ENCODE data around the gene MFN1. TPM values are rescaled to one million over a fixed set of nuclear protein-coding genes. Genes with fewer than 3 reads are reported as not detected.
A peak's percentile ranks its signal among the peaks of the same experiment; 100 is the strongest.

The MFN1 gene
- total and polyA plus RNA-seq, 8 donors = 38.8 to 82.0 (median 66.6) TPM

- intact Hi-C loops (cut with DNase I) = loop anchor here in 1 of 2 donors (10.0 kb wide), 2 partner anchors 205 to 295 kb away; no protein-coding TSS in a partner anchor
- no peak overlapping the region for H3K4me3 ChIP-seq
- TF ChIP-seq, protein P1, sequence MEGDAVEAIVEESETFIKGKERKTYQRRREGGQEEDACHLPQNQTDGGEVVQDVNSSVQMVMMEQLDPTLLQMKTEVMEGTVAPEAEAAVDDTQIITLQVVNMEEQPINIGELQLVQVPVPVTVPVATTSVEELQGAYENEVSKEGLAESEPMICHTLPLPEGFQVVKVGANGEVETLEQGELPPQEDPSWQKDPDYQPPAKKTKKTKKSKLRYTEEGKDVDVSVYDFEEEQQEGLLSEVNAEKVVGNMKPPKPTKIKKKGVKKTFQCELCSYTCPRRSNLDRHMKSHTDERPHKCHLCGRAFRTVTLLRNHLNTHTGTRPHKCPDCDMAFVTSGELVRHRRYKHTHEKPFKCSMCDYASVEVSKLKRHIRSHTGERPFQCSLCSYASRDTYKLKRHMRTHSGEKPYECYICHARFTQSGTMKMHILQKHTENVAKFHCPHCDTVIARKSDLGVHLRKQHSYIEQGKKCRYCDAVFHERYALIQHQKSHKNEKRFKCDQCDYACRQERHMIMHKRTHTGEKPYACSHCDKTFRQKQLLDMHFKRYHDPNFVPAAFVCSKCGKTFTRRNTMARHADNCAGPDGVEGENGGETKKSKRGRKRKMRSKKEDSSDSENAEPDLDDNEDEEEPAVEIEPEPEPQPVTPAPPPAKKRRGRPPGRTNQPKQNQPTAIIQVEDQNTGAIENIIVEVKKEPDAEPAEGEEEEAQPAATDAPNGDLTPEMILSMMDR (IDR thresholded peaks at IDR 0.05) = no peak
- no peaks in the 10 kb centered on the region for H3K27me3 ChIP-seq
- no peaks in the 10 kb centered on the region for H3K4me1 ChIP-seq
- DNase-seq (no peak), ATAC-seq (no peak)
- H3K9me3 ChIP-seq = no peaks in the 10 kb centered on the region
- no peak overlapping the region for H3K27ac ChIP-seq
- H3K36me3 ChIP-seq = no peaks in the 10 kb centered on the region
These were observed 38.1 kb upstream of the MFN1 start for GRCh38 chr3:179309225-179310078.

GRCh38 chr3:179318876-179319275, 28.6 kb upstream of the MFN1 start:
- intact Hi-C loops (cut with DNase I) = loop anchor here in 1 of 2 donors (5.0 to 10.0 kb wide), 3 partner anchors 172 to 304 kb away; partner anchors contain the start of gene PIK3CA

DNA sequence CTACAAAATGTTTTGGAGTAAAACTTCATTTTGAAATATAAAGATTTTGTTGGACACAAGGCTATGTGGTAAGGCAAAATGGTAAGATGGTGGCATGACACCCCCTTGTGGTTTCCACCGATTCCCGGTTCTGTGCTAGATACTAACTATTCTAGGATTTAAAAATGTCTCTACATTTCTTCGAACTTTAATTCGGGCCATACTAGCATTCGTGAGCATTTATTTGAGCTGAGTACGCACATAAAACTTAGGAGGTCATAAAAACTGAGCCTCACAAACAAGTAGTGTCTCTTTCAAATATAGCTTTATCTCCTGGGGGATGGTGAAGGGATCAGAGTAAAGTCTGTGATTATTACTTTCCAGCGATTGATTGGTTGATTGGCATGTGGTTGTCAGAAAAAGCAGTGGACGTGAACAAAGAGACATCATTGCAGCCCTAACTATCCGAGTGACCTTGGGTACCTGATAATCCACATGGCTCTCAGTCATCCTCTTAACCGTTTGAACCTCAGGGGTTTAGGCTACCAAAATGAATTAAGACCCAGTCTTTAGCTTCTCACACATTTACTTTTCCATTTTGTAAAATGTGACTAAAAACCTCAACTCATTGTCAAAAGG, 25.7 kb upstream of the MFN1 start:
- TF ChIP-seq, protein P1 (IDR thresholded peaks at IDR 0.05) = peak; percentile 35 to 37
- H3K4me3 ChIP-seq = peak overlapping the region in 1 of 2 donors; percentile 86
- H3K9me3 ChIP-seq = no peaks in the 10 kb centered on the region
- DNase-seq = peak in 2 of 4 donors; percentile 25 to 60
- ATAC-seq = no peak
- intact Hi-C loops (cut with DNase I) = no loop called here
- peak overlapping the region; percentile 87 to 96 for H3K27ac ChIP-seq
- H3K27me3 ChIP-seq = no peaks in the 10 kb centered on the region
- peaks cover 0 to 15% of the 10 kb centered on the region in 2 donors for H3K36me3 ChIP-seq
- H3K4me1 ChIP-seq = peaks cover 4 to 42% of the 10 kb centered on the region in 2 donors

More at GRCh38 chr3:179318876-179319275, 28.6 kb upstream of the MFN1 start:
- no peak overlapping the region for H3K27ac ChIP-seq
- TF ChIP-seq, protein P1 (IDR thresholded peaks at IDR 0.05) = no peak
- peaks cover 0 to 18% of the 10 kb centered on the region in 2 donors for H3K4me1 ChIP-seq
- no peaks in the 10 kb centered on the region for H3K27me3 ChIP-seq
- no peaks in the 10 kb centered on the region for H3K36me3 ChIP-seq
- DNase-seq (no peak), ATAC-seq (no peak)
- no peak overlapping the region for H3K4me3 ChIP-seq
- no peaks in the 10 kb centered on the region for H3K9me3 ChIP-seq

- peak within 1 kb of the TSS; percentile 87 to 96 for H3K27ac ChIP-seq
- intact Hi-C loops (cut with DNase I) = no loop called here
- peak within 1 kb of the TSS; percentile 81 to 86 for H3K4me3 ChIP-seq
- peaks cover 4 to 42% of the 10 kb centered on the region in 2 donors for H3K4me1 ChIP-seq
- H3K27me3 ChIP-seq = no peaks in the 10 kb centered on the region
- DNase-seq (peak; percentile 84 to 95 (median 90)), ATAC-seq (peak; percentile 90)
- peaks cover 0 to 17% of the 10 kb centered on the region in 2 donors for H3K36me3 ChIP-seq
- TF ChIP-seq, protein P1 (IDR thresholded peaks at IDR 0.05) = peak; percentile 85 to 91
- no peaks in the 10 kb centered on the region for H3K9me3 ChIP-seq
These were observed 25.0 kb upstream of the MFN1 start, which contains the start of gene ZNF639 for GRCh38 chr3:179322286-179323196. ZNF639 (plus strand) TSS chr3:179323031; CDS start chr3:179328294, 5,263 bp downstream.

All from left lung (tissue), 10 donors.